ENCODE data around the gene SFI1.
"Not testable (repeated sequence)": the region's sequence is repeated elsewhere in the genome, so short reads cannot be mapped to it uniquely, and the experiment has no call there.

The SFI1 gene

DNA sequence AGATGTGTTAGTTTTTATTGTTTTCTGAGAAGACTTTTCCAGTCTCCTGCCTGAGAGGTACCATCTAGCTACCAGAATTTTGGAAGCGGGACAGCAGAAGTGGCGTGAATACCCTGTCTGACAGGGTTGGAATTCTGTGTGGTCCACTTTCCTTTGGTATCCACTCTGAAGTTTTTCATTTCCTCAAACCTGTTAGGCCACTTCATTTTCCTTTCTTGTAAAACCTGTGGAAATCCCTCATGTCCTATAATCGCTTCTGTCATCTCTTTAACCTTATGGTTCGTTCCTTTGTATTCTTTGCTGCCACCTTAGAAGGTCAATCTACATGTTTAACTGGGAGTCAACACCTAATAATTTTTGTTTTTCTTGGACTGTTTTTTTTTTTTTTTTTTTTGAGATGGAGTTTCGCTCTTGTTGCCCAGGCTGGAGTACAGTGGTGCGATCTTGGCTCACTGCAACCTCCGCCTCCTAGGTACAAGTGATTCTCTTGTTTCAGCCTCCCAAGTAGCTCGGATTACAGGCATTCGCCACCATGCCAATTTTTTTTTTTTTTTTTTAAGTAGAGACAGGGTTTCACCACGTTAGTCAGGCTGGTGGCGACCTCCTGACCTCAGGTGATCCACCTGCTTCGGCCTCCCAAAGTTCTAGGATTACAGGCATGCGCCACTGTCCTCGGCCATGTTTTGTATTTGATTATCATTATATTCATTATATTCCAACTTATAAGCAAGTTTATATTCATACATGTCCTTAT lies 7.1 kb downstream of the SFI1 start:
- no peak overlapping the region for H2AFZ ChIP-seq (ENCODE audit: low read depth, low read length)
- H3K36me3 ChIP-seq (ENCODE audit: insufficient read depth, low read length) = peaks cover 19% of the 10 kb centered on the region; the same call in 1 of the 2 replicates
- H3K4me3 ChIP-seq (ENCODE audit: low read depth in 1 of 2, low read length in 2 of 2) = no peak overlapping the region
- no peaks in the 10 kb centered on the region for H3K27me3 ChIP-seq (ENCODE audit: insufficient read depth, low read length, poor library complexity)
- H3K27ac ChIP-seq (ENCODE audit: low read length) = no peak overlapping the region
- H3K4me2 ChIP-seq (ENCODE audit: insufficient read depth, low read length) = no peak overlapping the region
- H3K4me1 ChIP-seq (ENCODE audit: insufficient read depth, low read length) = peaks cover 6% of the 10 kb centered on the region; the same call in 1 of the 2 replicates
- no peak for TF ChIP-seq EZH2 (IDR thresholded peaks at IDR 0.05; ENCODE audit: borderline replicate concordance, low read depth, low read length, severe bottlenecking)
- TF ChIP-seq, protein P1, sequence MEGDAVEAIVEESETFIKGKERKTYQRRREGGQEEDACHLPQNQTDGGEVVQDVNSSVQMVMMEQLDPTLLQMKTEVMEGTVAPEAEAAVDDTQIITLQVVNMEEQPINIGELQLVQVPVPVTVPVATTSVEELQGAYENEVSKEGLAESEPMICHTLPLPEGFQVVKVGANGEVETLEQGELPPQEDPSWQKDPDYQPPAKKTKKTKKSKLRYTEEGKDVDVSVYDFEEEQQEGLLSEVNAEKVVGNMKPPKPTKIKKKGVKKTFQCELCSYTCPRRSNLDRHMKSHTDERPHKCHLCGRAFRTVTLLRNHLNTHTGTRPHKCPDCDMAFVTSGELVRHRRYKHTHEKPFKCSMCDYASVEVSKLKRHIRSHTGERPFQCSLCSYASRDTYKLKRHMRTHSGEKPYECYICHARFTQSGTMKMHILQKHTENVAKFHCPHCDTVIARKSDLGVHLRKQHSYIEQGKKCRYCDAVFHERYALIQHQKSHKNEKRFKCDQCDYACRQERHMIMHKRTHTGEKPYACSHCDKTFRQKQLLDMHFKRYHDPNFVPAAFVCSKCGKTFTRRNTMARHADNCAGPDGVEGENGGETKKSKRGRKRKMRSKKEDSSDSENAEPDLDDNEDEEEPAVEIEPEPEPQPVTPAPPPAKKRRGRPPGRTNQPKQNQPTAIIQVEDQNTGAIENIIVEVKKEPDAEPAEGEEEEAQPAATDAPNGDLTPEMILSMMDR (IDR thresholded peaks at IDR 0.05; ENCODE audit: borderline replicate concordance, extremely low read depth, low read length, poor library complexity, severe bottlenecking) = no peak
- no peak overlapping the region for H3K9ac ChIP-seq (ENCODE audit: low read depth, low read length)
- peaks cover 81% of the 10 kb centered on the region for H3K79me2 ChIP-seq (ENCODE audit: insufficient read depth, low read length)
- ATAC-seq (ENCODE audit: insufficient read depth, low read depth) (no peak), DNase-seq (no peak)
- no peaks in the 10 kb centered on the region for H3K9me3 ChIP-seq (ENCODE audit: insufficient read depth, low read length, severe bottlenecking)
- peaks cover 21% of the 10 kb centered on the region; the same call in 1 of the 2 replicates for H4K20me1 ChIP-seq (ENCODE audit: insufficient read depth, low read length)

DNA sequence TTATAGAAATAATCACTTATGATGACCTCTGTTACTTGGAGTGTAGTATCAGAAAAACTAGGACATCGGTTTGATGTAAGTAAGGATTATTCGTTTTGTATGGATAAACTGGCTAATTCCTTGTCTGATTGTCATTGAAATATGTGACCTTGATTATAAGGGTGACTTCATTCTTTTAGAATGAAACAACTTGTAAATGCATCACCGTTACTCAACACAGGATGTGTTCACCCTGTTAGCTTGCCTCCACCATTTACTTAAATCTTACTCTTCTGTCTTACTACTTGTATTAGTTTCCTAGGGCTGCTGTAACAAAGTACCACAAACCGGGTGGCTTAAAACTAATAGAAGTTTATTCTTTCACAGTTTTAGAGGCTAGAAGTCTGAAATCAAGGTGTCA lies 7.9 kb downstream of the SFI1 start:
- Histone ChIP-seq H3K27ac (ENCODE audit: low read length) (no peak overlapping the region), H3K4me1 (ENCODE audit: insufficient read depth, low read length) (no peaks in the 10 kb centered on the region), H3K79me2 (ENCODE audit: insufficient read depth, low read length) (peaks cover 81% of the 10 kb centered on the region), H4K20me1 (ENCODE audit: insufficient read depth, low read length) (peaks cover 24% of the 10 kb centered on the region; the same call in 1 of the 2 replicates), H3K9me3 (ENCODE audit: insufficient read depth, low read length, severe bottlenecking) (no peaks in the 10 kb centered on the region), H3K36me3 (ENCODE audit: insufficient read depth, low read length) (peaks cover 24% of the 10 kb centered on the region), H3K9ac (ENCODE audit: low read depth, low read length) (no peak overlapping the region), H2AFZ (ENCODE audit: low read depth, low read length) (no peak overlapping the region), H3K27me3 (ENCODE audit: insufficient read depth, low read length, poor library complexity) (no peaks in the 10 kb centered on the region), H3K4me3 (ENCODE audit: low read depth in 1 of 2, low read length in 2 of 2) (no peak overlapping the region), H3K4me2 (ENCODE audit: insufficient read depth, low read length) (no peak overlapping the region)
- ATAC-seq (ENCODE audit: insufficient read depth, low read depth) (no peak), DNase-seq (no peak)
- TF ChIP-seq, protein P1 (IDR thresholded peaks at IDR 0.05; ENCODE audit: borderline replicate concordance, extremely low read depth, low read length, poor library complexity, severe bottlenecking) = no peak
- no peak for TF ChIP-seq EZH2 (IDR thresholded peaks at IDR 0.05; ENCODE audit: borderline replicate concordance, low read depth, low read length, severe bottlenecking)

DNA sequence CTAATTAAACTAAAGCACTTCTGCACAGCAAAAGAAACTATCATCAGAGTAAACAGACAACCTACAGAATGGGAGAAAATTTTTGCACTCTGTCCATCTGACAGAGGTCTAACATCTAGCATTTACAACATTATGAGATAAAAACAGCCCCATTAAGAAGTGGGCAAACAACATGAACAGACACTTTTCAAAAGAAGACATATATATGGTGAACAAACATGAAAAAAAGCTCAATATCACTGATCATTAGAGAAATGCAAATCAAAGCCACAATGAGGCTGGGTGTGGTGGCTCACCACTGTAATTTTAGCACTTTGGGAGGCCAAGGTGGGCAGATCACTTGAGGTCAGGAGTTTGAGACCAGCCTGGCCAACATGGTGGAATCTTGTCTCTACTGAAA lies 11.2 kb downstream of the SFI1 start:
- not testable (repeated sequence) for H3K9me3 ChIP-seq (ENCODE audit: insufficient read depth, low read length, severe bottlenecking); H3K4me1 ChIP-seq (ENCODE audit: insufficient read depth, low read length); H2AFZ ChIP-seq (ENCODE audit: low read depth, low read length); DNase-seq; ATAC-seq (ENCODE audit: insufficient read depth, low read depth); H3K27ac ChIP-seq (ENCODE audit: low read length); H3K9ac ChIP-seq (ENCODE audit: low read depth, low read length); H3K4me2 ChIP-seq (ENCODE audit: insufficient read depth, low read length); H3K4me3 ChIP-seq (ENCODE audit: low read depth in 1 of 2, low read length in 2 of 2); H3K27me3 ChIP-seq (ENCODE audit: insufficient read depth, low read length, poor library complexity)
- Histone ChIP-seq H3K36me3 (ENCODE audit: insufficient read depth, low read length) (peaks cover 26% of the 10 kb centered on the region), H3K79me2 (ENCODE audit: insufficient read depth, low read length) (peaks cover 59% of the 10 kb centered on the region), H4K20me1 (ENCODE audit: insufficient read depth, low read length) (peaks cover 21% of the 10 kb centered on the region; the same call in 1 of the 2 replicates)

DNA sequence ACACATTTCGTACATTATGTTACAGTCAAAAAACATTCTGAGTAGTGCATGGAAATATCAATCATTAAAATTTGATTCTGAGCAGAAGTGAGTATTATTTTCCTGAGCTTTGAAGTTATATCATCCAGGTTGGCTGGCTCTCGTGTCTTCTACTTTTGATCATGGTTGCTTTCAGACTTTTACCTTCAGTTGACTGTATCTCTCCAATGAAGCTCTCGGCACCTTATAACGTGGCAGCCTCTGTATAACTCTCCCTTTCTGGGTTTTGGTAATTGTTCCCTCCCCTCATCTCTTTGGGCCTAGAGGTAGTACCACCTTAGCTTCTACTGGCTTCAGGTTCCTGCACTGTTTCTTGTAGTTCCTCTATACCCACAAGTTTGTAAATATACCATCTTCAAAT lies 12.2 kb downstream of the SFI1 start:
- DNase-seq (no peak), ATAC-seq (ENCODE audit: insufficient read depth, low read depth) (no peak)
- Histone ChIP-seq H3K4me1 (ENCODE audit: insufficient read depth, low read length) (no peaks in the 10 kb centered on the region), H3K36me3 (ENCODE audit: insufficient read depth, low read length) (peaks cover 33% of the 10 kb centered on the region), H3K27ac (ENCODE audit: low read length) (no peak overlapping the region), H4K20me1 (ENCODE audit: insufficient read depth, low read length) (peaks cover 17% of the 10 kb centered on the region; the same call in 1 of the 2 replicates), H2AFZ (ENCODE audit: low read depth, low read length) (no peak overlapping the region), H3K4me3 (ENCODE audit: low read depth in 1 of 2, low read length in 2 of 2) (no peak overlapping the region), H3K4me2 (ENCODE audit: insufficient read depth, low read length) (no peak overlapping the region), H3K9ac (ENCODE audit: low read depth, low read length) (no peak overlapping the region), H3K27me3 (ENCODE audit: insufficient read depth, low read length, poor library complexity) (no peaks in the 10 kb centered on the region), H3K79me2 (ENCODE audit: insufficient read depth, low read length) (peaks cover 55% of the 10 kb centered on the region), H3K9me3 (ENCODE audit: insufficient read depth, low read length, severe bottlenecking) (no peaks in the 10 kb centered on the region)
- TF ChIP-seq, protein P1 (IDR thresholded peaks at IDR 0.05; ENCODE audit: borderline replicate concordance, extremely low read depth, low read length, poor library complexity, severe bottlenecking) = no peak
- no peak for TF ChIP-seq EZH2 (IDR thresholded peaks at IDR 0.05; ENCODE audit: borderline replicate concordance, low read depth, low read length, severe bottlenecking)

Data from DND-41 (cell line).